T-helper 22 cell (primary cell): Measurements from ENCODE around the gene ETV1.

Source experiments
- DNase-seq: peaks from one replicate; pipeline ENCODE4 v3.0.0-alpha.2; 2020; ENCODE audit warnings: low read depth

ETV1 gene

DNA sequence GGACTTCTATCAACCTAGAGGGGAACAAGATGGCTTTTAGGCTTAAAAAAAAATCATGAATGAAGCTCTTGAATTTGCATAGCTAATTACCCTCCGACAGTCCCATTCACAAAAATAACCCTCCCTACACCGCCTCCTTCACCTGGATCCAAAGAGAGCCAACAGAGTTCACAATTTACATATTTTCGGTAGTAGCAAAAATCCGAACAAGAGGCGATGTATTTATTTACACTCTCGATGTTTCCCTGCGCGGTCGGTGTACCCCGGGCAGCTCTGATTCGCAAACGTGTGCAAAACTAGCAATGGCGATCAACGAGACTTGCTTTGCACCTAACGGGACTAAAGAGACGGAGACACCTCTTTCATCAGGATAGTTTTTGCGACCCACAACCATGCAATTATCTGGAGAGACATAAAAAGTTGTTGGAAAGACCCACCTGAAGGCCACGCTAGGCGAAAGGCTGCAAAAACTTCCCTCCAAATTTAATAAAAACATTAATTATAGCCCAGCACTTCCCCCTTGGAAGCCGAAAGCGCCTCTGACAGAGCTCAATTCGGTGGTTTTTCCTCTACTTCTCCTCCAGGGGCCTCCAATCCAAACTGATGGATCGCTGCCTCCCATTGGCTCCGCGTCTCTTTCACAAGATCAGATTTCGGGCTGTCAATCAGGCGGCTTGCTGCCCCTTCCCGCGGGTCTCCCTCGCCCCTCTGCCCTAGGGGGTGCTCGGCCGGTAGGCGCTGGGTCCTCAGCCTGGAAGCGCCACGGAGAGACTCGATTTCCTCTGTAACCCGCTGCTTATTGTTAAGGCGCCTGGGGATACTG lies at the start of gene ETV1:
Gene ETV1 (minus strand): TSS at position 541 of the 823 bp plus-strand sequence. CDS start 614 bp downstream, outside the sequence.
- DNase-seq = no peak

DNA sequence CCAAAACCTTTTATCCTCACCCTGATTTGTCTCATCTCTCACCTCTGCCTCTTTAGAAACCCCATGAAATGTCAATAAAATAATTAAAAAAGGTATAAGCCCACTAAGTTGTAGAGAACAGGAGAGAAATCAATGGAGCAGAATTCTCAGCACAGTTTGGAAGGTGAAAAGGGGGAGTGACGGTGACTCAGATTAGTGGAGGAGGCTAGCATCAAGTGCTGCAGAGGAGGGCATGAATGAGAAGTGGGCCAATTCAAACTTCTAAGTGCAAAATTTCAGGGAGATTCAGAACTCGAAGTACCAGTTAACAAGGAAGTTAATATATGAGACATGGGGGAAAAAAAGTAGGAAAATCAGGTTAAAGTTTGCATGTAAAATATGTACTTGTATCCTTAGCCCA lies 34.9 kb upstream of the ETV1 start:
- DNase-seq = no peak

DNA sequence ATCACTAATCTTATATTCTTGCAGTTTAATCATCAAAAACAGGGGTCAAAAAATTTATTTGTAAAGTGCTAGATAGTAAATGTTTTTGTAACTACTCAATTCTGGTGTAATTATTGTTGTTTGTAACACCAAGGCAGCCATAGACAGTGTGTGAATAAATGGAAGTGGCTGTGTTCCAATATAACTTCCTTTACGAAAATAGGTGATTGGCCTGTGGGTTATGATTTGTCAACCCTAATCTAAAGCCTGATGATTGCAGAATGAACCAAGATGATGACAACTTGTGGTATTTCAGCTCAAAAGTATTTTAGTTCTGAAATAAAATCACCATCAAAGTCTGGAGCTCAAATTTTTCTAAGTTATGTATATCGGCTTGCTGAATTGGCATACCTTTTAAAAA lies 34.4 kb upstream of the ETV1 start:
- DNase-seq = no peak

GRCh38 chr7:14023342-14023741 lies 33.9 kb upstream of the ETV1 start:
- no peak for DNase-seq

DNA sequence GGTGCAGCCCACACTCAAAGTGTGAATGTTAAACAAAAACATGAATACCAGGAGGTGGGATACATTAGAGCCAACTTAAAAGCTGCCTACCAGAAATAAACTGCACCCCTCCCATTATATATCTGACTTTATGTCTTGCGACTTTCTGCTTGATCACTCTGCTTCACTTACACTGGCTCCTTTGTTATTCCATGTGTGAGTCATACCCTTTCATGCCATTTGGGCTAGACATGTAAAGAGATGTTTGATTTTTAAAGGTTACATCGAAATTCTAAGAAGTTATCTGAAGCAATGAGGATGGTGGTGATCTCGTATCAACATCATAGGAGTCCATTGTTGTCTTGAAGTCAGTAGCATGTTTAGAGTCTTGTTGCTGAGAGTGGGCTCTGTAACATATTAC lies 31.6 kb upstream of the ETV1 start:
- DNase-seq = no peak

DNA sequence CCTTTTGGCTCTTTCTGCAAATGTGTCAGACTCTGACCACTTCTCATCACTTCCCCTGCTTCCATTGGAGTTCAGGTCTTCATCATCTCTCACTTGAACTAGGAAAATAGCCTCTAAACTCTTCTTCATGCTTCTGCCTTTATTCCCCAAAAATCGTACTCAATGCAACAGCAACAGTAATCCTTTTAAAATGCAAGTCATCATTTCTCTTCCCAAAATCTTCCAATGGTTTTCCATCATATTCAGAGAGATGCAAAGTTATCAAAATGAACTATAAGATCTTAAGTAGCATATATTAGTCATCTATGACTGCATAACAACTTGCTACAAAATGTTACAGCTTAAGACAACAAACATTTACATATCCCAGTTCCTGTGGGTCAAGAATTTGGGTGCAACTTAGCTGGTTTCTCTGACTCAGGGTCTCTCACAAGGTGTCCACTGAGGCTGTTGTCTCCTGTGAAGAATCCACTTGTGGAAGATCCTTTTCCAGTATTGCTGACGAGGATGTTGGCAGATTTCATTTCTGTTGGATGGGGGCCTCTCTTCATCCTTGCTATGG lies 31.0 kb upstream of the ETV1 start:
- DNase-seq = no peak

- DNase-seq = no peak
Observed at GRCh38 chr7:14018751-14019150, 29.3 kb upstream of the ETV1 start.

GRCh38 chr7:14016950-14017349 lies 27.5 kb upstream of the ETV1 start:
- DNase-seq = no peak

GRCh38 chr7:14013898-14014297 lies 24.4 kb upstream of the ETV1 start:
- no peak for DNase-seq

- no peak for DNase-seq
Observed at GRCh38 chr7:14009453-14010418, 20.3 kb upstream of the ETV1 start.

- no peak for DNase-seq
Observed at GRCh38 chr7:14001139-14001538, 11.7 kb upstream of the ETV1 start.

- no peak for DNase-seq
Observed at GRCh38 chr7:14000247-14000646, 10.8 kb upstream of the ETV1 start.

- DNase-seq = no peak
Observed at GRCh38 chr7:13998866-13999265, 9.4 kb upstream of the ETV1 start.

- DNase-seq = no peak
Observed at GRCh38 chr7:13992596-13992964, 3.1 kb upstream of the ETV1 start.

DNA sequence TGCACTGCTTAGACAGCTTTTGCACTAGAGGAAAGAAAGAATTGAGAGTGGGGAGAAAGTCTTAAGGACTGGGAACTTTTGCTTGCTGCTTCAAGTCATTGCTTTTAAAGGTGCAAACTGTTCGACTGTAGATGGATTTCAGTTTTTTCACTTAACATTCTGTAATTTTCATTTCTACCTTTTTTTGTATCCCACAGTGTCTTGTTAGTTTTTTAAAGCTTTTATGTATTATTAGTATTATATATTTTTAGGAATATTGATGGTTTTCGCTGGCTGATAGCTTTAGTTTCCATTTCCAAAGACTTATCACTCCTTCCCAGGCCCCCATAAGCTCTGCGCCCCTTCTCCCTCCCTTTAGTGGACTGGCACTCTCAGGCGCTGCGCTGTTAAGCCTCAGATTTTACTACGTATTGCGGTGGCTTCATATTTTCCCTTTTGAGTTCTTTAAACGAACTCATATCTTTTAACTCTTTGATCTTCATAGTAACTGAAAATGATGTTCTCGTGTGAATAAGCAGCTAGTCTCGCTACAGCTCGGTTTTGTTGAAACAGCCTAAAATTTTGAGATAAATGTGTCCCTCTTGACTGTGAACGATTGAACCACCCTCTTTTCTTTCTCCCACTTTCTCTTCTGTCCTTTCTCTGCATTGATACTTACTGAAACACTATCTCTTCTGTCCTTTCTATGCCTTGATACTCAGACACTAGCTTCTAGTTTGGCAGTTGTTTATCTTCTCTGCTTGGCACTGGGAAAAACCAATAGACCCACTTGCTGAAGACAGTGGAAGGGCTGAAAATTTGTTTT lies 2.5 kb upstream of the ETV1 start:
- DNase-seq = no peak

DNA sequence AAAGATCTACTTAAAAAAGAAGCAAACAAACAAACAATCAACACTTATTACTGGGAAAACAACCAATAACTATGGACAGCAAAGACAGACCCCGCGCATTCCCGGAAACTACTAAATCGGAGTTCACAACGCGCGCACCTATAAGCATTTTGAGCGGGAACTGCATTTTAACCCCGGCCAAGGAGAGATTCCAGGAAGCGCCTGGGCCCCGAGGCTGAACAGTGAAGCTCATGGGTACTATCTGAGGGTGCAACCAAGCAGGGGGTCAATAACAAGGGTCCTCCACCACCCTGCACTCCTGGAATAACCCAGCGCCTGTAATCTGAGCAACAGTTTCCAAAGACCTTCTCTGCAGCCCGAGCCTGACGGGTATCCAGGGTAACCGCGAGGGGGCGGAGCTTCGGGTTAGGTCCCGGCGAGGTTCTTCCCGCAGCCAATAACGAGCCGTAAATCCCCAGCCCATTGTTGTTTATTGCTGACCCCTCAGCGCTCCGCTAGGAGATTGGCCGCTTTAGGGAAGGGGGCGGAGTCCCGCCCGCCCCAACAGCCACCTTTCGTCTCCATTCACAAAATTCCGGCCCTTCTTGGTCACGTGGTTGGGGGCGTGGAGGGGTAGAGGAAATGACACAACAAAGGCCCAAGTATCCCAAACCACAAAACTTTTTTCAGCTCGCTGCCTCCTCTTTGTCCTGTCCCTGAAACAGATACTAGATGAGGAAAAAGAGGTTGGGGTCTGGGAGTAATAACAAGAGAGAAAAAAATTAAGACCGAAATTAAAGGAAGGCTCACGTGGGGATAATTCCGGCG lies 1.7 kb upstream of the ETV1 start:
- DNase-seq = peak; percentile 64

DNA sequence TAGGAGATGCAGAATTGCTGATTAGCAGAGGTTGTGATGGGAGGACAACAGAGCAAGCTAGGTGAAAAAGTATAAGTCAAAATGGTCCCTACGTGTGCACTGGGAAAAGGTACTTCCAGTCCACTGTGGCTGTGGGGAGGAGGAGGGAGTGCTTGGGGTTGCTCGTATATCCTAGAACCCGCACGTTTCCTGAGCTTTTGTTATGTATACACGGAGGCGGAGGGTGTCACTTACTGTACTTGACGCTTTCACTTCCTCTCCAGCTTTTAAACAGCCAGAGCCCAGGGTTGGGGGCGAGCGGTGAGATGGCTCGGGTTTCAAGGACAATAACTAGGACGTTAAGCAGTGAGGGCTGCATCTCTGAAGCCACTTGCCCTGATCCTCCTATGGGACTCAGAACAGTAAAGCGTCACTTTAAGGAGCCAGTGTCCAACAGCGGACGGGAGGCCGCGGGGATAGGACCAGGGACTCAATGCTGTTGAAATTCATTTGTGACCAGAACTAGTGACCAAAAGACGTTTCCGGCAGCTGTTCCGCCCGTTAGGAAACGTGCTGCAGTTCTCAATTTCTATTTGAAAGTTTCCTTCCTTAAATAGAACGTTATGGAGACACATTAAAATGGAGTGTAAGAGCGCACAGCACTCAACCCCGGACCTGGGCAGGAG lies 985 bp upstream of the ETV1 start:
- DNase-seq = no peak

DNA sequence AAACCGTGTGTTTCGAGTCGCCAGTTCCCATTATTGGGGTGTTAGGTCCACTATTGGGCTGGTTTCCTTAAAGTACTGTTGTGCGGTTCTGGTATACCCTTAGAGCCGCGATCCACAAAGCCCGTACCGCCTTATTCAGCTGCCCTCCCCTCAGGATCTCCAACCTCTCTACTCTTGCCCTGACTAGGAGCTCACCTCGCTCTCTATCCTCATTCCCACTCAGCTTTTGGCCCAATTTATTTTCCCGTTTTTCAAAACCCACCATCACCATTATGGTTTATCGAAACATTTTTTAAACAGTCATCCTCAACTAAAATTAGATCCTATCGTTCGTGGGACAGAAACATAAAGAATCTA lies 461 bp upstream of the ETV1 start:
- DNase-seq = no peak

- DNase-seq = no peak
Observed at GRCh38 chr7:13988731-13989125, 738 bp downstream of the ETV1 start.

DNA sequence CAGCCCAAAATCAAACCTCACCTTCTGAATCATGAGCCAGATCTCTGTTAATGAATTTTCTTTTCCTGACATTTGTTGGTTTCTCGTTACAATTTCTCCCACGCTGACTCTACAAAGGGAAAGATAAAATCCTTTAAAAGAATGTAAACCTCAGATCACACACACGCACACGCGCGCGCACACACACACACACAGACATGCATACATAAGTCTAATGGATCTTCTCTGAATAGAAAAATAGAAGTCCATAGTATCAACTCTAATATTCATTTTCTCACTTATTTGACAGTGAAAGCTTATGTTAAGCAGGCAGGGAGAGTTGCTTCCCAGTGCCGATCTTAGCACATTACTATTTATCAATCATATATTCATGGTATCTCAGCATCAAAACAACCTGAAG lies 1.4 kb downstream of the ETV1 start:
- DNase-seq = no peak

- no peak for DNase-seq
Observed at GRCh38 chr7:13987395-13987794, 2.1 kb downstream of the ETV1 start.
